DMS 273 treated with DMSO at 0.1 percent for 48 hours (cell line): ENCODE results near the gene PRR29.
A peak's percentile ranks its signal among the peaks of the same experiment; 100 is the strongest.
"Not testable (repeated sequence)": the region's sequence is repeated elsewhere in the genome, so short reads cannot be mapped to it uniquely, and the experiment has no call there.

Experiments used
- DNase-seq: peaks from one replicate; lab custom pipeline; 2025; lab: John Stamatoyannopoulos, UW

Gene PRR29

DNA sequence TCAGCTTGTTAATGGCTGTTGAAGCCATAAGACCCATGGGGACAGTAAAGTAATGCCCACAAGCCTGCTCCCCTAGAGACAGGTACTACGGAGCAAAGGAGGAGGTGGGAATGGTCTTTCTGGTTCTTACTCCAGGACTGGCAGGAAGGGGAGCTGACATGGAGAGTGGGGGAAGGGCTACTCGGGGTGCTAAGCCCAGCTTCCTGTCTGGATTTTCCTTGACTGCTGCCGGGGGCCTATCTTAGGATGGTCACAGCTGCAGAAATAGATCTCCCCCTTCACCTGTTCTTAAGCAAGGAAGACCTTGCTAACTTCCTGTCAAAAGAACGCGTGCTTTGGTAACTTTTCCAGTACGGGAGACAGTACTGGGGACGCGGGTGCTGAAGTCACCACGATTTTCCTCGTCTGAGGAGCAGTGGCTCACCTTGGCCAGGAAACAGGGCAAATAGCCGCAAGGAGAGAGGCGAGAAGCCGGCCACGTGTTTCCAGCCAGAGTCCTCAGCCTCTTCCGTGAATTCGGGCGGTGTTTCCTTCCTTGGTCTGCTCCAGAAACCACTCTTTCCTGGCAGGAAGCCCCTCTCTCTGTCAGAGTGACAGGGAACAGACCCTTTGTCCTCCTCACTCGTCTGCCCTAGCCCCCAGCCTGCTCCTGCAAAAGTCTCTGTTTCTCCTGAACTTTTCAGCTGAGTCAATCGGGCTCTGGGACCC is 656 bp upstream of the PRR29 start:
- DNase-seq: no peak

DNA sequence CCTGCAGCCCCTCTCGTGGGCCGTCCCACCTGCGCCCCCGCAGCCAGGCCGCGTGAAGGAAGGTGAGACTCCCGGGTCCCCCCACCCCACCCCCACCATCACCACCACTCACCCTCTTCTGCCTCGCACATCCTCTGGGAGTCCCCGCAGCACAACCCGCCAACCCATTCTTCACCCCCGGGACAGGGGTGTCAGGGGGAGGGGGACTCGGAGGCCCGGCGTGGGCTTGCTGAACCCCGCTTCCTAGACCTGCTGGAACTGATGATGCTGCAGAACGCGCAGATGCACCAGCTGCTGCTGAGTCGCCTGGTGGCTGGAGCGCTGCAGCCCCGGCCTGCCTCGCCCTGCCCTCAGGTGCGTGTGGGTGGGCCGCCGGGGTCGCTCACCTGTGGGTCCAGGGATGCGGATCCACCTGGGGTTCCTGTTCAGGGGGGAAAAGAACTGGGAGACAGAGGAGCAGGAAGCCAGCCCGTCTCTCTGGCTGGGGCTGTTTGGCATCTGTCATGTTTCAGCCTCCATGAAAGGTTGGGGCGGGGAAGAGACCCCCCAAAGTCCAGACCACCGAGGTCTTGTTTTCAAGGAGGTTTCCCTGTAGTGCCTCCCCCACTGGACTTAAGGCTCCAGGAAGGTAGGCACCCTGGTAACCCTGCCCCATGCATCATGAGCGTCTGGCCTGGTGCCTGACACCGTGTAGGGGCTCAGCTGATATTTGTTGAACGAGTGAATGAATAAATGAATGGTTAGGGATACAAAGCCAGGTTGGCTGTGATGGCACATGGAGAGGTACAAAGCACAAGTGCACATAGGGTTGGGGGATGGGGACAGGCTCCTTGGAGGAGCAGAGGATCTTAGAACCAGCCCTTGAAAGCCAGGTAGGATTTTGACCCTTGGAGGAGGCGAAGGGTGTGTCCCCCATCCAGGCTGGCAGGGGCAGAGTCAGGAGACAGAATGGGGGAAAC is 849 bp downstream of the PRR29 start:
- no peak for DNase-seq

GRCh38 chr17:63999680-64000531 is 1.8 kb downstream of the PRR29 start:
- no peak for DNase-seq

GRCh38 chr17:64001091-64001579 is 3.0 kb downstream of the PRR29 start:
- DNase-seq: no peak

DNA sequence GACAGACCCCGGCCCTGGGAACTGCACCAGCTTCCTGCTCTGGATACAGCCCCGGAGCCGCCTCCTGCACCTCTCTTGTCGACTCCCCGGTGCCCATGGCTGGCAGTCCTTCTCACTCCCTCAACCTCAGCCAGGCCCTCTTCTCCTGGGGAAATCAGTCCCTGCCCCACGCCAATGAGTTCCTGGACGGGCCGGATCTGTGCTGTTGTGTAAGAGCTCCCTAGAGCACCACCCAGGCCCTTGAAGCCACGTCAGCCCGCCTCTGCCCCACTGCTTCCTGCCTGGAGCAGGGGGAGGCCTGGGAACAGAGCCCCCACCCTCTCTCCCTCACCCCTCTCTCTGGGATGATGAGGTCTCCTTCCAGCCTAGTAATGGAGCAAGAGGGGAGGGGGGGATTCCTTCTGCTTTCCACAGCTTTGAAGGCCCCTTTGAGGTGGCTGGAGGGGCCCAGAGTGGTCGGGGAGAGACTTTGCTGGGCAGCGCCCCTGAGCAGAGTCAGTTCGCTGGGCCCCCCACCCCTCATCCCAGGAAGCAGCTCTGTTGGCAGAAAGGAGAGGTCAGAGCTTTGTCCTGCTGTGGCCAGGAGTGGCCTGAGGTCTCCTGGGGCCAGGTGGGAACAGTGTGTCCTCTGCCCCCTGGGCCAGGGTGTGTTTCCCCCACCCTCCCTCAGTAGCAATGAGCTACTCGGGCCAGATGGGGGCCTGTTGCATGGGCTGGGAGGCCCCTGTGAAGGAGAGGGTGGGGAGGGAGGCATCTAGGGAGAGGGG is 3.8 kb downstream of the PRR29 start:
- DNase-seq: no peak

GRCh38 chr17:64002658-64003525 is 4.7 kb downstream of the PRR29 start:
- no peak for DNase-seq

DNA sequence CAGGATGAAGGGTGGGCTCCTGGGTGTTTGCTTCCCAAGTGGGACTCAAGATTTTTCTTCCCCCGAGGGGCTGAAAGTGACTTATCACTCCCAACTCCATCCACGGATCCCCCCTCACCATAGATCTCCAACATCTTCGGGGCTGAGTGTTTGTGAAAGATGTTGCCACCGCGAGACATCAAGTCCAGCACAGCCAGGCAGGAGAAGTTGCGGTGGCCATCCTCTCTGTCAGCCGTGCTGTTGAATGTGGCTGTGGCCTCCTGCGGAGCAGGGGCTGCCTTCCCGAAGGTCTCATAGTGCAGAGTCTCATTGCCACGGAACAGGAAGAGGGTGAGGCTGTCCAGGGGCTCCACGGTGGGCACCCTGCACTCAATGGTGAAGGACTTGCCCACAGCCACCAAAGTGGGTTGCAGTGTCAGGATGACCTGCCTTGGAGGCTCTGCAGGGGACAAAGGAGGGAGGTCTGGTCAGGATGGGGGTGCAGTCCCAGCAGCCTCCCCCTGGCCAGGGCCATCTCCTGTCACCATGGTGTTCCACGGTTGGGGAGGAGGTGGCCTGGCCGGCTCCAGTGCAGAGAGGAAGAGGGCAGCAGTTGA is 5.5 kb downstream of the PRR29 start:
- DNase-seq: no peak

DNA sequence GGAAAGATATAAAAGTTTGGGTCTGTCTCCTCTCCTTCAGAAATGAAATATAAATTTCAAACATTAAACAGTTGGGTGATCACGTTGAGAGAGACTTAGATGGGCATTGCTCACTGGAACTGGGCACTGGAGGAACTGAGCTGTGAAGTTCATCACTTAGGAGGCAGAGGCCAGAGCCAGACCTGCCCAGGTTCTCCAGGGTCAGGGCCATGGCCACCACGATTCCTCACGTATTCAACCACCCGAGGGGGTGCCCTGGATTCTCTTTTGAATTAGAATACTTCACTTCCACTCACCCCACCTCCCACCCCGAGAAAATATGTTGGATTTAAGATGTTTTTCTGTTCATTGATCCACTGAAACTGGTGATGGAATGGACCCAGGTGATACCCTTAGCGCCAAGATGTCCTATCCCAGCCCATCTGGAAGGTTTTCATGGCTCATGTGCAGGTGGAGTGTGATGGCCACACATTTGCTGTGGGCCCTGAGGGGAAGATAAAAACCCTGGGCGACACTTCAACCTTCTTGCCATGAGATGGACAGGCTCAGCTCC is 6.1 kb downstream of the PRR29 start:
- no peak for DNase-seq

- no peak for DNase-seq
These were observed 7.0 kb downstream of the PRR29 start for GRCh38 chr17:64004903-64005733.

GRCh38 chr17:64005734-64006167 is 7.6 kb downstream of the PRR29 start:
- DNase-seq: peak; percentile 80

GRCh38 chr17:64006361-64007088 is 8.4 kb downstream of the PRR29 start:
- no peak for DNase-seq

GRCh38 chr17:64007089-64007837 is 9.1 kb downstream of the PRR29 start:
- not testable (repeated sequence) for DNase-seq

GRCh38 chr17:64007838-64008282 is 9.7 kb downstream of the PRR29 start:
- DNase-seq: no peak

- no peak for DNase-seq
These were observed 10.2 kb downstream of the PRR29 start for GRCh38 chr17:64008346-64008745.

DNA sequence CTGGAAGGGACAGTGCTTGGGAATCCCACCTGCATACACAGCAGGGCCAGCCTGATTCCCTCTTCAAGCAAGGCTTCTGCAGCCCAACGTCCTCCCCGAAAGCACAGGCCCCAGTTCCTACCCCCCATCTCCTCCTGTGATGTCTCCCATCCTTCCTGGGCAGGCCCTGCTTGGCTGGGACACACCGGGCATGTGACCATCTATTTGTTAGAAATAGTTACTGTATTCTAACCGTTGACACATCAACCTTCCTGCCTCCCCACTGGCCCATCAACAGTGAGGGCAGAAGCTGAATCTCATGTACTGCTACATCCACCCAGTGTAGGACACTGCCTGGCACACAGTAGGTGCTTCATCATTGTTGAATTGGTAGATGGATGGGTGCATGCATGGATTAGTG is 10.7 kb downstream of the PRR29 start:
- DNase-seq: no peak

- no peak for DNase-seq
These were observed 11.6 kb downstream of the PRR29 start for GRCh38 chr17:64009571-64010402.
